ENCODE measurements around the gene SNRPN. TPM values are rescaled to one million over a fixed set of nuclear protein-coding genes. Genes with fewer than 3 reads are reported as not detected.

The SNRPN gene
- total RNA-seq, 1 experiment from 2014 or later = 900 TPM

DNA sequence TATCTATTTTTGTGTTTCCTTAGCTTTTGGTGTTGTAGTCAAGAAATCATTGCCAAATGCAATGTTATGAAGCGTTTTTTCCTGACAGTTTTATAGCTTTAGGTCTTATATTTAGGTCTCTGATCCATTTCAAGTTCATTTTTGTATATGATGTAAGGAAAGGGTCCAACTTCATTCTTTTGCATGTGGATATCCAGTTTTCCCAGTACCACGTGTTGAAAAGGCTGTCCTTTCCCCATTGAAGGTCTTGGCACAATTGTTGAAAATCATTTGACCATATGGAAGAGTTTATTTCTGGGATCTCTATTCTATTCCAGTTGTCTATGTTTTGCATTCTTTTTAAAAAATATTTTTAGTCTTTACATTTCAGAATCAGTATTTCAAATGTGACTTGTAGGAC lies 14.6 kb upstream of the SNRPN start:
- no peak for DNase-seq
- Mint-ChIP-seq H3K4me3 (no peak overlapping the region), H3K27me3 (ENCODE audit: low read depth) (no peaks in the 10 kb centered on the region), H3K27ac (no peak overlapping the region), H3K36me3 (ENCODE audit: insufficient read depth in 1 of 3, low read depth in 3 of 3) (peaks cover 4 to 30% (median 8%) of the 10 kb centered on the region in 3 experiments), H3K9me3 (peaks cover 63 to 67% of the 10 kb centered on the region in 2 experiments), H3K4me1 (peaks cover 0 to 2% of the 10 kb centered on the region in 2 experiments; a peak in 3 of 4 replicates)
- TF ChIP-seq, protein P1, sequence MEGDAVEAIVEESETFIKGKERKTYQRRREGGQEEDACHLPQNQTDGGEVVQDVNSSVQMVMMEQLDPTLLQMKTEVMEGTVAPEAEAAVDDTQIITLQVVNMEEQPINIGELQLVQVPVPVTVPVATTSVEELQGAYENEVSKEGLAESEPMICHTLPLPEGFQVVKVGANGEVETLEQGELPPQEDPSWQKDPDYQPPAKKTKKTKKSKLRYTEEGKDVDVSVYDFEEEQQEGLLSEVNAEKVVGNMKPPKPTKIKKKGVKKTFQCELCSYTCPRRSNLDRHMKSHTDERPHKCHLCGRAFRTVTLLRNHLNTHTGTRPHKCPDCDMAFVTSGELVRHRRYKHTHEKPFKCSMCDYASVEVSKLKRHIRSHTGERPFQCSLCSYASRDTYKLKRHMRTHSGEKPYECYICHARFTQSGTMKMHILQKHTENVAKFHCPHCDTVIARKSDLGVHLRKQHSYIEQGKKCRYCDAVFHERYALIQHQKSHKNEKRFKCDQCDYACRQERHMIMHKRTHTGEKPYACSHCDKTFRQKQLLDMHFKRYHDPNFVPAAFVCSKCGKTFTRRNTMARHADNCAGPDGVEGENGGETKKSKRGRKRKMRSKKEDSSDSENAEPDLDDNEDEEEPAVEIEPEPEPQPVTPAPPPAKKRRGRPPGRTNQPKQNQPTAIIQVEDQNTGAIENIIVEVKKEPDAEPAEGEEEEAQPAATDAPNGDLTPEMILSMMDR (conservative IDR thresholded peaks at IDR 0.05) = no peak
- Histone ChIP-seq H2BK5ac (ENCODE audit: insufficient read length, low read length) (no peak overlapping the region), H3K9ac (ENCODE audit: extremely low read depth, insufficient read length, low read length) (no peak overlapping the region), H3K27ac (ENCODE audit: insufficient read length, low read depth, low read length) (no peak overlapping the region), H3K4me1 (ENCODE audit: insufficient read depth, low read length) (no peaks in the 10 kb centered on the region), H2BK15ac (ENCODE audit: low read depth, low read length) (no peak overlapping the region), H4K91ac (ENCODE audit: insufficient read length, low read depth, low read length) (no peak overlapping the region), H3K14ac (ENCODE audit: insufficient read depth, low read length) (no peak overlapping the region), H2BK120ac (ENCODE audit: low read depth, low read length, poor library complexity, severe bottlenecking) (no peak overlapping the region), H3K9me3 (ENCODE audit: control insufficient read depth, low read depth, low read length) (peaks cover 12% of the 10 kb centered on the region), H3K23me2 (ENCODE audit: insufficient read length, low read depth, low read length, poor library complexity, severe bottlenecking) (no peaks in the 10 kb centered on the region), H2AFZ (ENCODE audit: low read length) (no peak overlapping the region), H2AK5ac (ENCODE audit: insufficient read length, low read length) (no peak overlapping the region), H4K20me1 (ENCODE audit: control insufficient read depth, insufficient read depth, insufficient read length) (no peaks in the 10 kb centered on the region), H3K23ac (ENCODE audit: insufficient read length, low read depth, low read length) (no peak overlapping the region), H3K79me1 (ENCODE audit: insufficient read depth, low read depth, low read length, poor library complexity, severe bottlenecking) (no peaks in the 10 kb centered on the region), H3K79me2 (ENCODE audit: insufficient read depth, low read length) (no peaks in the 10 kb centered on the region), H3T11ph (ENCODE audit: low read length) (no peak overlapping the region), H4K8ac (replicated peaks; ENCODE audit: insufficient read length, low read depth, low read length) (no peak overlapping the region), H2BK12ac (ENCODE audit: insufficient read length, low read depth, low read length) (no peak overlapping the region), H4K5ac (ENCODE audit: insufficient read length, low read depth, low read length) (no peak overlapping the region), H3K4me2 (ENCODE audit: insufficient read depth, insufficient read length, low read length) (no peak overlapping the region), H2BK20ac (ENCODE audit: low read depth, low read length, poor library complexity, severe bottlenecking) (no peak overlapping the region), H3K27me3 (ENCODE audit: insufficient read depth, low read length) (no peaks in the 10 kb centered on the region), H3K56ac (ENCODE audit: insufficient read length, low read depth, low read length) (no peak overlapping the region), H3K18ac (ENCODE audit: insufficient read length, low read depth, low read length) (no peak overlapping the region), H3K4ac (ENCODE audit: low read depth, low read length) (no peak overlapping the region)
- no CpG with 5 or more reads among the region's 2 CpGs for WGBS (ENCODE audit: extremely low coverage, insufficient read length, low lambda C conversion rate)

All from H9 (cell line).